ENCODE measurements around the gene TCOF1. TPM values are rescaled to one million over a fixed set of nuclear protein-coding genes. Genes with fewer than 3 reads are reported as not detected.

TCOF1 gene
- total RNA-seq, 1 donor from 2014 or later = 44.3 TPM

GRCh38 chr5:150368526-150368925, 11.0 kb downstream of the TCOF1 start:
- no peak overlapping the region for H3K4me3 ChIP-seq (ENCODE audit: low read depth, low read length)
- no peak for TF ChIP-seq CTCF (conservative IDR thresholded peaks at IDR 0.05; ENCODE audit: low read depth, low read length)
- no peak for DNase-seq (ENCODE audit: low read depth)

GRCh38 chr5:150372639-150373038, 15.1 kb downstream of the TCOF1 start:
- TF ChIP-seq CTCF (conservative IDR thresholded peaks at IDR 0.05; ENCODE audit: low read depth, low read length) = no peak

GRCh38 chr5:150374651-150375050, 17.2 kb downstream of the TCOF1 start:
- no peak for TF ChIP-seq CTCF (conservative IDR thresholded peaks at IDR 0.05; ENCODE audit: low read depth, low read length)
- DNase-seq (ENCODE audit: low read depth) = no peak
- no peak overlapping the region for H3K4me3 ChIP-seq (ENCODE audit: low read depth, low read length)

More at GRCh38 chr5:150372639-150373038, 15.1 kb downstream of the TCOF1 start:
- H3K4me3 ChIP-seq (ENCODE audit: low read depth, low read length) = no peak overlapping the region
- DNase-seq (ENCODE audit: low read depth) = no peak

GRCh38 chr5:150376799-150377771, 19.6 kb downstream of the TCOF1 start:
- H3K4me3 ChIP-seq (ENCODE audit: low read depth, low read length) = no peak overlapping the region
- no peak for TF ChIP-seq CTCF (conservative IDR thresholded peaks at IDR 0.05; ENCODE audit: low read depth, low read length)
- no peak for DNase-seq (ENCODE audit: low read depth)

- H3K4me3 ChIP-seq (ENCODE audit: low read depth, low read length) = no peak overlapping the region
- TF ChIP-seq CTCF (conservative IDR thresholded peaks at IDR 0.05; ENCODE audit: low read depth, low read length) = no peak
- no peak for DNase-seq (ENCODE audit: low read depth)
These were observed 20.6 kb downstream of the TCOF1 start for GRCh38 chr5:150377964-150378694.

GRCh38 chr5:150384701-150385100, 27.2 kb downstream of the TCOF1 start:
- no peak overlapping the region for H3K4me3 ChIP-seq (ENCODE audit: low read depth, low read length)
- no peak for TF ChIP-seq CTCF (conservative IDR thresholded peaks at IDR 0.05; ENCODE audit: low read depth, low read length)
- DNase-seq (ENCODE audit: low read depth) = no peak
